ENCODE measurements around the gene GSTCD.

GSTCD gene

GRCh38 chr4:105710012-105710600, 1.5 kb downstream of the GSTCD start:
- H3K4me2 ChIP-seq (ENCODE audit: low read length) = peak overlapping the region; percentile 66
- no peaks in the 10 kb centered on the region for H4K20me1 ChIP-seq (ENCODE audit: control insufficient read depth, insufficient read depth, low read depth, low read length)
- peak overlapping the region; percentile 90 for H3K4me3 ChIP-seq (ENCODE audit: low read length)
- TF ChIP-seq, protein P1, sequence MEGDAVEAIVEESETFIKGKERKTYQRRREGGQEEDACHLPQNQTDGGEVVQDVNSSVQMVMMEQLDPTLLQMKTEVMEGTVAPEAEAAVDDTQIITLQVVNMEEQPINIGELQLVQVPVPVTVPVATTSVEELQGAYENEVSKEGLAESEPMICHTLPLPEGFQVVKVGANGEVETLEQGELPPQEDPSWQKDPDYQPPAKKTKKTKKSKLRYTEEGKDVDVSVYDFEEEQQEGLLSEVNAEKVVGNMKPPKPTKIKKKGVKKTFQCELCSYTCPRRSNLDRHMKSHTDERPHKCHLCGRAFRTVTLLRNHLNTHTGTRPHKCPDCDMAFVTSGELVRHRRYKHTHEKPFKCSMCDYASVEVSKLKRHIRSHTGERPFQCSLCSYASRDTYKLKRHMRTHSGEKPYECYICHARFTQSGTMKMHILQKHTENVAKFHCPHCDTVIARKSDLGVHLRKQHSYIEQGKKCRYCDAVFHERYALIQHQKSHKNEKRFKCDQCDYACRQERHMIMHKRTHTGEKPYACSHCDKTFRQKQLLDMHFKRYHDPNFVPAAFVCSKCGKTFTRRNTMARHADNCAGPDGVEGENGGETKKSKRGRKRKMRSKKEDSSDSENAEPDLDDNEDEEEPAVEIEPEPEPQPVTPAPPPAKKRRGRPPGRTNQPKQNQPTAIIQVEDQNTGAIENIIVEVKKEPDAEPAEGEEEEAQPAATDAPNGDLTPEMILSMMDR (IDR thresholded peaks at IDR 0.05; ENCODE audit: low read depth, low read length, poor library complexity, severe bottlenecking) = no peak
- no peak for TF ChIP-seq EZH2phosphoT487 (IDR thresholded peaks at IDR 0.05; ENCODE audit: borderline replicate concordance, low read length)
- H3K27ac ChIP-seq (ENCODE audit: low read depth, low read length) = no peak overlapping the region
- no peaks in the 10 kb centered on the region for H3K27me3 ChIP-seq (ENCODE audit: control insufficient read depth, low read length)
- no peaks in the 10 kb centered on the region for H3K9me2 ChIP-seq (replicated peaks; ENCODE audit: control insufficient read depth, low read length)
- peaks cover 85% of the 10 kb centered on the region for H3K79me2 ChIP-seq (ENCODE audit: control insufficient read depth, low read length)
- H3F3A ChIP-seq (ENCODE audit: control insufficient read depth, insufficient read depth) = peaks cover 6% of the 10 kb centered on the region; the same call in 1 of the 2 replicates
- peaks cover 41% of the 10 kb centered on the region for H3K4me1 ChIP-seq (ENCODE audit: control insufficient read depth, low read length)
- no peaks in the 10 kb centered on the region for H3K9me3 ChIP-seq (ENCODE audit: control insufficient read depth, insufficient read depth, low read length)
- H3K36me3 ChIP-seq (ENCODE audit: control insufficient read depth, low read length) = no peaks in the 10 kb centered on the region; the same call in none of the 2 replicates

- Histone ChIP-seq H3K27me3 (ENCODE audit: control insufficient read depth, low read length) (no peaks in the 10 kb centered on the region), H3K4me3 (ENCODE audit: low read length) (no peak overlapping the region)
Observed at GRCh38 chr4:105710678-105711077, 2.1 kb downstream of the GSTCD start.

GRCh38 chr4:105712766-105713165, 4.2 kb downstream of the GSTCD start:
- H3K79me2 ChIP-seq (ENCODE audit: control insufficient read depth, low read length) = peaks cover 70% of the 10 kb centered on the region
- TF ChIP-seq EZH2phosphoT487 (IDR thresholded peaks at IDR 0.05; ENCODE audit: borderline replicate concordance, low read length) = no peak
- TF ChIP-seq, protein P1 (IDR thresholded peaks at IDR 0.05; ENCODE audit: low read depth, low read length, poor library complexity, severe bottlenecking) = no peak
- H3K9me3 ChIP-seq (ENCODE audit: control insufficient read depth, insufficient read depth, low read length) = no peaks in the 10 kb centered on the region
- H3K4me3 ChIP-seq (ENCODE audit: low read length) = no peak overlapping the region
- H3K4me1 ChIP-seq (ENCODE audit: control insufficient read depth, low read length) = peaks cover 29% of the 10 kb centered on the region
- H3K4me2 ChIP-seq (ENCODE audit: low read length) = no peak overlapping the region
- H4K20me1 ChIP-seq (ENCODE audit: control insufficient read depth, insufficient read depth, low read depth, low read length) = 0 out of 2 replicates have a peak, but pooled peaks cover 4% of the 10 kb centered on the region
- H3K36me3 ChIP-seq (ENCODE audit: control insufficient read depth, low read length) = no peaks in the 10 kb centered on the region; the same call in 1 of the 2 replicates
- H3F3A ChIP-seq (ENCODE audit: control insufficient read depth, insufficient read depth) = peaks cover 6% of the 10 kb centered on the region; the same call in 1 of the 2 replicates
- H3K27me3 ChIP-seq (ENCODE audit: control insufficient read depth, low read length) = no peaks in the 10 kb centered on the region
- H3K27ac ChIP-seq (ENCODE audit: low read depth, low read length) = no peak overlapping the region
- H3K9me2 ChIP-seq (replicated peaks; ENCODE audit: control insufficient read depth, low read length) = no peaks in the 10 kb centered on the region

More at GRCh38 chr4:105710678-105711077, 2.1 kb downstream of the GSTCD start:
- H3K27ac ChIP-seq (ENCODE audit: low read depth, low read length) = no peak overlapping the region
- peaks cover 81% of the 10 kb centered on the region for H3K79me2 ChIP-seq (ENCODE audit: control insufficient read depth, low read length)
- H4K20me1 ChIP-seq (ENCODE audit: control insufficient read depth, insufficient read depth, low read depth, low read length) = no peaks in the 10 kb centered on the region
- H3K36me3 ChIP-seq (ENCODE audit: control insufficient read depth, low read length) = no peaks in the 10 kb centered on the region; the same call in none of the 2 replicates
- H3K9me3 ChIP-seq (ENCODE audit: control insufficient read depth, insufficient read depth, low read length) = no peaks in the 10 kb centered on the region
- H3F3A ChIP-seq (ENCODE audit: control insufficient read depth, insufficient read depth) = peaks cover 6% of the 10 kb centered on the region; the same call in 1 of the 2 replicates
- TF ChIP-seq, protein P1 (IDR thresholded peaks at IDR 0.05; ENCODE audit: low read depth, low read length, poor library complexity, severe bottlenecking) = no peak
- no peak for TF ChIP-seq EZH2phosphoT487 (IDR thresholded peaks at IDR 0.05; ENCODE audit: borderline replicate concordance, low read length)
- no peak overlapping the region; the same call in 1 of the 2 replicates for H3K4me2 ChIP-seq (ENCODE audit: low read length)
- H3K9me2 ChIP-seq (replicated peaks; ENCODE audit: control insufficient read depth, low read length) = no peaks in the 10 kb centered on the region
- peaks cover 42% of the 10 kb centered on the region for H3K4me1 ChIP-seq (ENCODE audit: control insufficient read depth, low read length)
